Measurements from ENCODE around the gene SUSD2.
"Not testable (repeated sequence)": the region's sequence is repeated elsewhere in the genome, so short reads cannot be mapped to it uniquely, and the experiment has no call there.

SUSD2 gene

GRCh38 chr22:24214467-24215285 is 33.4 kb downstream of the SUSD2 start:
- DNase-seq: no peak

GRCh38 chr22:24216541-24217209 is 35.4 kb downstream of the SUSD2 start:
- no peak for DNase-seq

GRCh38 chr22:24217384-24217783 is 36.1 kb downstream of the SUSD2 start:
- no peak for DNase-seq

GRCh38 chr22:24219750-24220149 is 38.5 kb downstream of the SUSD2 start:
- no peak for DNase-seq

GRCh38 chr22:24224468-24224867 is 43.2 kb downstream of the SUSD2 start:
- DNase-seq: no peak

- DNase-seq: no peak
These were observed 43.8 kb downstream of the SUSD2 start for GRCh38 chr22:24225044-24225601.

- no peak for DNase-seq
These were observed 44.7 kb downstream of the SUSD2 start for GRCh38 chr22:24225951-24226350.

- peak; percentile 60 to 66 for DNase-seq
These were observed 49.8 kb downstream of the SUSD2 start for GRCh38 chr22:24230911-24231656.

- no peak for DNase-seq
These were observed 50.4 kb downstream of the SUSD2 start for GRCh38 chr22:24231706-24232105.

GRCh38 chr22:24232124-24232523 is 50.8 kb downstream of the SUSD2 start:
- DNase-seq: no peak

GRCh38 chr22:24232725-24233124 is 51.4 kb downstream of the SUSD2 start:
- DNase-seq: no peak

- DNase-seq: no peak
These were observed 51.9 kb downstream of the SUSD2 start for GRCh38 chr22:24233235-24233634.

GRCh38 chr22:24233816-24234215 is 52.5 kb downstream of the SUSD2 start:
- no peak for DNase-seq

- DNase-seq: no peak
These were observed 54.0 kb downstream of the SUSD2 start for GRCh38 chr22:24235315-24235714.

GRCh38 chr22:24236656-24237055 is 55.4 kb downstream of the SUSD2 start:
- no peak for DNase-seq

- DNase-seq: not testable (repeated sequence)
These were observed 56.9 kb downstream of the SUSD2 start for GRCh38 chr22:24238101-24238694.

Data from activated CD4-positive, alpha-beta T cell treated with anti-CD3 and anti-CD28 coated beads, Interleukin-2, amount 50 U/mL, for 4 hours (primary cell).